Hippocampal formation (tissue), 2 donors: ENCODE measurements around the gene HYPK.

Experiments
- DNase-seq, 2 donors: peaks; one replicate each; lab custom pipeline; 2025; lab: John Stamatoyannopoulos, UW

Gene HYPK

GRCh38 chr15:43851251-43851650 lies 50.9 kb downstream of the HYPK start:
- no peak for DNase-seq

- no peak for DNase-seq
Observed at GRCh38 chr15:43852607-43853006, 52.2 kb downstream of the HYPK start.
